ENCODE measurements around the gene BNC2.

DNA sequence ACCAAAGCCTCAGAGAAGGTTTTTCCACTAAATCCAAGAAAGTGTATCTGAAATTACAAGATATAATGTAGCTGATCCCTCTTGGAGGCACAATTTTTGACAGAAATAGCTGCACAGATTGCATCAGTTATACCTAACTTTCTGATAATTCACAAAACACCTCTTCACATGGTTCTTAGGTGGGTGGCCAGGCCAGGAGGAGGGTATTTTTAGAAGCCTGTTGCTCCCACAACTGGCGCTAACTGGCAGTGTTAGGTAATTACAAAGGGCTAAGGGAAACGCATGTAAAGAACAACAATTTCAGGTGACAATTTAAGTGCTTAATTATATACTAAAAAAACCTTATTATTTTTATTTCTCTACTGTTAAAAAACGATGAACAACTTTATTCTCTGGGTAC, 247.9 kb downstream of the BNC2 start:
- TF ChIP-seq, protein P1, sequence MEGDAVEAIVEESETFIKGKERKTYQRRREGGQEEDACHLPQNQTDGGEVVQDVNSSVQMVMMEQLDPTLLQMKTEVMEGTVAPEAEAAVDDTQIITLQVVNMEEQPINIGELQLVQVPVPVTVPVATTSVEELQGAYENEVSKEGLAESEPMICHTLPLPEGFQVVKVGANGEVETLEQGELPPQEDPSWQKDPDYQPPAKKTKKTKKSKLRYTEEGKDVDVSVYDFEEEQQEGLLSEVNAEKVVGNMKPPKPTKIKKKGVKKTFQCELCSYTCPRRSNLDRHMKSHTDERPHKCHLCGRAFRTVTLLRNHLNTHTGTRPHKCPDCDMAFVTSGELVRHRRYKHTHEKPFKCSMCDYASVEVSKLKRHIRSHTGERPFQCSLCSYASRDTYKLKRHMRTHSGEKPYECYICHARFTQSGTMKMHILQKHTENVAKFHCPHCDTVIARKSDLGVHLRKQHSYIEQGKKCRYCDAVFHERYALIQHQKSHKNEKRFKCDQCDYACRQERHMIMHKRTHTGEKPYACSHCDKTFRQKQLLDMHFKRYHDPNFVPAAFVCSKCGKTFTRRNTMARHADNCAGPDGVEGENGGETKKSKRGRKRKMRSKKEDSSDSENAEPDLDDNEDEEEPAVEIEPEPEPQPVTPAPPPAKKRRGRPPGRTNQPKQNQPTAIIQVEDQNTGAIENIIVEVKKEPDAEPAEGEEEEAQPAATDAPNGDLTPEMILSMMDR (conservative IDR thresholded peaks at IDR 0.05; ENCODE audit: low read depth, low read length) = no peak
- TF ChIP-seq EZH2 (IDR thresholded peaks at IDR 0.05; ENCODE audit: low read length, unreplicated experiment) (no peak), EZH2phosphoT487 (IDR thresholded peaks at IDR 0.05; ENCODE audit: borderline replicate concordance, low read length) (no peak)
